ENCODE data around the gene SYT1. TPM values are rescaled to one million over a fixed set of nuclear protein-coding genes. Genes with fewer than 3 reads are reported as not detected.

The SYT1 gene
- total RNA-seq, 1 experiment from 2014 or later = 80.9 TPM

- no peaks in the 10 kb centered on the region for H3K36me3 ChIP-seq (ENCODE audit: insufficient read depth, low read length, poor library complexity, severe bottlenecking)
- H3K9me3 ChIP-seq (ENCODE audit: low read depth, low read length, poor library complexity, severe bottlenecking) = no peaks in the 10 kb centered on the region
- H3K27me3 ChIP-seq (replicated peaks; ENCODE audit: insufficient read depth, low read depth, low read length, poor library complexity) = no peaks in the 10 kb centered on the region
- TF ChIP-seq EZH2 (IDR thresholded peaks at IDR 0.05; ENCODE audit: borderline replicate concordance, low read depth, low read length, poor library complexity, severe bottlenecking) = no peak
- TF ChIP-seq, protein P1, sequence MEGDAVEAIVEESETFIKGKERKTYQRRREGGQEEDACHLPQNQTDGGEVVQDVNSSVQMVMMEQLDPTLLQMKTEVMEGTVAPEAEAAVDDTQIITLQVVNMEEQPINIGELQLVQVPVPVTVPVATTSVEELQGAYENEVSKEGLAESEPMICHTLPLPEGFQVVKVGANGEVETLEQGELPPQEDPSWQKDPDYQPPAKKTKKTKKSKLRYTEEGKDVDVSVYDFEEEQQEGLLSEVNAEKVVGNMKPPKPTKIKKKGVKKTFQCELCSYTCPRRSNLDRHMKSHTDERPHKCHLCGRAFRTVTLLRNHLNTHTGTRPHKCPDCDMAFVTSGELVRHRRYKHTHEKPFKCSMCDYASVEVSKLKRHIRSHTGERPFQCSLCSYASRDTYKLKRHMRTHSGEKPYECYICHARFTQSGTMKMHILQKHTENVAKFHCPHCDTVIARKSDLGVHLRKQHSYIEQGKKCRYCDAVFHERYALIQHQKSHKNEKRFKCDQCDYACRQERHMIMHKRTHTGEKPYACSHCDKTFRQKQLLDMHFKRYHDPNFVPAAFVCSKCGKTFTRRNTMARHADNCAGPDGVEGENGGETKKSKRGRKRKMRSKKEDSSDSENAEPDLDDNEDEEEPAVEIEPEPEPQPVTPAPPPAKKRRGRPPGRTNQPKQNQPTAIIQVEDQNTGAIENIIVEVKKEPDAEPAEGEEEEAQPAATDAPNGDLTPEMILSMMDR (conservative IDR thresholded peaks at IDR 0.05; ENCODE audit: low read depth, low read length) = no peak
- ChIA-PET CTCF (interaction anchor here (0.5 kb wide), 1 partner anchor 457 kb away, joined by 3 read pairs; no protein-coding TSS in a partner anchor), POLR2A (ENCODE audit: low non-redundant PET) (interaction anchor here (0.6 kb wide), 1 partner anchor 1137 kb away, joined by 3 read pairs; no protein-coding TSS in a partner anchor)
- peak overlapping the region; percentile 37 for H3K27ac ChIP-seq (ENCODE audit: low read depth, low read length, poor library complexity, severe bottlenecking)
- intact Hi-C loops (cut with micrococcal nuclease; ENCODE audit: unreplicated experiment) = no loop called here
- DNase-seq (ENCODE audit: low spot score) = peak; percentile 96
- BruUV-seq (replicated peaks) = no TSS peak
- peaks cover 26% of the 10 kb centered on the region for H3K4me1 ChIP-seq (ENCODE audit: insufficient read depth, low read length, poor library complexity, severe bottlenecking)
- peak overlapping the region; percentile 16 for H3K4me3 ChIP-seq (ENCODE audit: low read depth, low read length, poor library complexity, severe bottlenecking)
Observed at GRCh38 chr12:79317179-79317847, 452.7 kb downstream of the SYT1 start.

DNA sequence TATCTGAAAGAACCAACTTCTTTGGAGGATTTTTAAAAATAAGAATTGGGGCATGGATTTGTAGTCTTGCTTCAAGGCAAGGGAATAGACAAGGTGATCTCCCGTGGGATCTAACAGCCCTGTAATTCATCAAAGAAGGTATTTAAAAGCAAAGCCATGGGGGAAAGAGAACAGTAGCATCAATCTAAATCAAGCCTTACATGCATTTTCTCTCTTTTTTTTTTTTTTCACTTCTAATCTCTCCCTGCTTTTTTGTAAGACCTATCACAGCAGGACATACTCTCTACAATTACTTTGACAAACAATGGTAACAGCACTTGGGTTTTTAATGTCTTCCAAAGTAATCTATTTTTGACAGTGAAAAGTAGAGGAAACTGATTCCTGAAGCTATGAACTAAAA is 458.3 kb downstream of the SYT1 start:
- TF ChIP-seq, protein P1 (conservative IDR thresholded peaks at IDR 0.05; ENCODE audit: low read depth, low read length) = no peak
- TF ChIP-seq EZH2 (IDR thresholded peaks at IDR 0.05; ENCODE audit: borderline replicate concordance, low read depth, low read length, poor library complexity, severe bottlenecking) = no peak
- Histone ChIP-seq H3K27me3 (replicated peaks; ENCODE audit: insufficient read depth, low read depth, low read length, poor library complexity) (no peaks in the 10 kb centered on the region), H3K9me3 (ENCODE audit: low read depth, low read length, poor library complexity, severe bottlenecking) (no peaks in the 10 kb centered on the region), H3K36me3 (ENCODE audit: insufficient read depth, low read length, poor library complexity, severe bottlenecking) (no peaks in the 10 kb centered on the region), H3K4me3 (ENCODE audit: low read depth, low read length, poor library complexity, severe bottlenecking) (no peak overlapping the region), H3K27ac (ENCODE audit: low read depth, low read length, poor library complexity, severe bottlenecking) (no peak overlapping the region), H3K4me1 (ENCODE audit: insufficient read depth, low read length, poor library complexity, severe bottlenecking) (peaks cover 27% of the 10 kb centered on the region)
- no peak for DNase-seq (ENCODE audit: low spot score)
- CTCF ChIA-PET = no interaction called here
- intact Hi-C loops (cut with micrococcal nuclease; ENCODE audit: unreplicated experiment) = no loop called here
- no TSS peak for BruUV-seq (replicated peaks)
- POLR2A ChIA-PET (ENCODE audit: low non-redundant PET) = no interaction called here

- no peak overlapping the region for H3K27ac ChIP-seq (ENCODE audit: low read depth, low read length, poor library complexity, severe bottlenecking)
- H3K4me3 ChIP-seq (ENCODE audit: low read depth, low read length, poor library complexity, severe bottlenecking) = no peak overlapping the region
- H3K36me3 ChIP-seq (ENCODE audit: insufficient read depth, low read length, poor library complexity, severe bottlenecking) = no peaks in the 10 kb centered on the region
- H3K27me3 ChIP-seq (replicated peaks; ENCODE audit: insufficient read depth, low read depth, low read length, poor library complexity) = no peaks in the 10 kb centered on the region
- ChIA-PET POLR2A (ENCODE audit: low non-redundant PET) (no interaction called here), CTCF (no interaction called here)
- H3K9me3 ChIP-seq (ENCODE audit: low read depth, low read length, poor library complexity, severe bottlenecking) = no peaks in the 10 kb centered on the region
- peaks cover 20% of the 10 kb centered on the region for H3K4me1 ChIP-seq (ENCODE audit: insufficient read depth, low read length, poor library complexity, severe bottlenecking)
- intact Hi-C loops (cut with micrococcal nuclease; ENCODE audit: unreplicated experiment) = no loop called here
- no TSS peak for BruUV-seq (replicated peaks)
- no peak for DNase-seq (ENCODE audit: low spot score)
- TF ChIP-seq EZH2 (IDR thresholded peaks at IDR 0.05; ENCODE audit: borderline replicate concordance, low read depth, low read length, poor library complexity, severe bottlenecking) = no peak
Observed at GRCh38 chr12:79324571-79324970, 460.0 kb downstream of the SYT1 start.

GRCh38 chr12:79326222-79326621 is 461.6 kb downstream of the SYT1 start:
- no peak for DNase-seq (ENCODE audit: low spot score)
- no peaks in the 10 kb centered on the region for H3K9me3 ChIP-seq (ENCODE audit: low read depth, low read length, poor library complexity, severe bottlenecking)
- H3K36me3 ChIP-seq (ENCODE audit: insufficient read depth, low read length, poor library complexity, severe bottlenecking) = no peaks in the 10 kb centered on the region
- no peaks in the 10 kb centered on the region for H3K27me3 ChIP-seq (replicated peaks; ENCODE audit: insufficient read depth, low read depth, low read length, poor library complexity)
- TF ChIP-seq EZH2 (IDR thresholded peaks at IDR 0.05; ENCODE audit: borderline replicate concordance, low read depth, low read length, poor library complexity, severe bottlenecking) = no peak
- TF ChIP-seq, protein P1 (conservative IDR thresholded peaks at IDR 0.05; ENCODE audit: low read depth, low read length) = no peak
- ChIA-PET POLR2A (ENCODE audit: low non-redundant PET) (no interaction called here), CTCF (no interaction called here)
- no peak overlapping the region for H3K27ac ChIP-seq (ENCODE audit: low read depth, low read length, poor library complexity, severe bottlenecking)
- no peak overlapping the region for H3K4me3 ChIP-seq (ENCODE audit: low read depth, low read length, poor library complexity, severe bottlenecking)
- no TSS peak for BruUV-seq (replicated peaks)
- intact Hi-C loops (cut with micrococcal nuclease; ENCODE audit: unreplicated experiment) = no loop called here
- H3K4me1 ChIP-seq (ENCODE audit: insufficient read depth, low read length, poor library complexity, severe bottlenecking) = peaks cover 20% of the 10 kb centered on the region

Measured in A673 (cell line).